ENCODE measurements around the gene MARF1.
"Not testable (repeated sequence)": the region's sequence is repeated elsewhere in the genome, so short reads cannot be mapped to it uniquely, and the experiment has no call there.

The MARF1 gene

GRCh38 chr16:15598648-15599190 is 44.2 kb downstream of the MARF1 start:
- no peak for DNase-seq (ENCODE audit: low read depth)

GRCh38 chr16:15597822-15598647 is 44.9 kb downstream of the MARF1 start:
- DNase-seq (ENCODE audit: low read depth), result no peak

- DNase-seq (ENCODE audit: low read depth), result no peak
Observed at GRCh38 chr16:15597135-15597534, 45.8 kb downstream of the MARF1 start.

GRCh38 chr16:15594711-15595320 is 48.1 kb downstream of the MARF1 start:
- no peak for DNase-seq (ENCODE audit: low read depth)

- no peak for DNase-seq (ENCODE audit: low read depth)
Observed at GRCh38 chr16:15593235-15593634, 49.7 kb downstream of the MARF1 start.

GRCh38 chr16:15592324-15592723 is 50.6 kb downstream of the MARF1 start:
- DNase-seq (ENCODE audit: low read depth), result no peak

- no peak for DNase-seq (ENCODE audit: low read depth)
Observed at GRCh38 chr16:15587152-15587825, 55.7 kb downstream of the MARF1 start.

GRCh38 chr16:15586716-15587115 is 56.2 kb downstream of the MARF1 start:
- DNase-seq (ENCODE audit: low read depth), result no peak

GRCh38 chr16:15585956-15586355 is 57.0 kb downstream of the MARF1 start:
- no peak for DNase-seq (ENCODE audit: low read depth)

GRCh38 chr16:15583526-15583925 is 59.4 kb downstream of the MARF1 start:
- no peak for DNase-seq (ENCODE audit: low read depth)

- DNase-seq (ENCODE audit: low read depth), result no peak
Observed at GRCh38 chr16:15581127-15581815, 61.7 kb downstream of the MARF1 start.

- no peak for DNase-seq (ENCODE audit: low read depth)
Observed at GRCh38 chr16:15578824-15579223, 64.1 kb downstream of the MARF1 start.

GRCh38 chr16:15576960-15577958 is 65.7 kb downstream of the MARF1 start:
- no peak for DNase-seq (ENCODE audit: low read depth)

GRCh38 chr16:15575293-15576049 is 67.5 kb downstream of the MARF1 start:
- no peak for DNase-seq (ENCODE audit: low read depth)

GRCh38 chr16:15574614-15574948 is 68.4 kb downstream of the MARF1 start:
- no peak for DNase-seq (ENCODE audit: low read depth)

GRCh38 chr16:15573896-15574613 is 68.9 kb downstream of the MARF1 start:
- DNase-seq (ENCODE audit: low read depth), result not testable (repeated sequence)

- no peak for DNase-seq (ENCODE audit: low read depth)
Observed at GRCh38 chr16:15573274-15573895, 69.6 kb downstream of the MARF1 start.

GRCh38 chr16:15572329-15573001 is 70.5 kb downstream of the MARF1 start:
- DNase-seq (ENCODE audit: low read depth), result peak; percentile 94

- no peak for DNase-seq (ENCODE audit: low read depth)
Observed at GRCh38 chr16:15571557-15571956, 71.4 kb downstream of the MARF1 start.
